OCI-LY1 (cell line): Measurements from ENCODE around the gene NTNG1.

Source experiments
- H2AFZ ChIP-seq: fragments of 200-600 bp; sonication (generic), shearing (Covaris generic); 2 replicates; pipeline ENCODE4 v1.6.0; 2014; ENCODE audit warnings: antibody characterized with exemption, mild to moderate bottlenecking, low read length
- H3F3A ChIP-seq: fragments of 200-600 bp; sonication (generic), shearing (Covaris generic); 2 replicates; pipeline ENCODE4 v1.6.0; 2014; ENCODE audit warnings: mild to moderate bottlenecking, antibody characterized with exemption, low read length, moderate library complexity; ENCODE audit not compliant: insufficient read depth
- H3K27ac ChIP-seq: fragments of 200-600 bp; sonication (generic); 2 replicates; pipeline ENCODE4 v1.5.1; 2014; ENCODE audit warnings: low read length, mixed run types, mild to moderate bottlenecking, low read depth; ENCODE audit not compliant: poor library complexity, severe bottlenecking
- H3K27me3 ChIP-seq: fragments of 200-600 bp; sonication (generic); 2 replicates; pipeline ENCODE4 v1.6.0; 2014; ENCODE audit warnings: antibody characterized with exemption, mild to moderate bottlenecking, low read length, moderate library complexity; ENCODE audit not compliant: insufficient read depth
- H3K36me3 ChIP-seq: fragments of 200-600 bp; sonication (generic); 2 replicates; pipeline ENCODE4 v1.6.1; 2014; ENCODE audit warnings: mild to moderate bottlenecking, antibody characterized with exemption, low read length, moderate library complexity, mixed read lengths; ENCODE audit not compliant: insufficient read depth
- H3K4me1 ChIP-seq: fragments of 200-600 bp; sonication (generic); 2 replicates; pipeline ENCODE4 v1.5.1; 2014; ENCODE audit warnings: mild to moderate bottlenecking, low read length, moderate library complexity; ENCODE audit not compliant: insufficient read depth, severe bottlenecking
- H3K4me2 ChIP-seq: fragments of 200-600 bp; sonication (generic), shearing (Covaris generic); 2 replicates; pipeline ENCODE4 v1.6.1; 2014; ENCODE audit warnings: low read length
- H3K4me3 ChIP-seq: fragments of 200-600 bp; sonication (generic); 2 replicates; pipeline ENCODE4 v1.5.1; 2014; ENCODE audit warnings: low read length, low read depth, mild to moderate bottlenecking, mixed read lengths; ENCODE audit not compliant: poor library complexity, severe bottlenecking
- H3K79me2 ChIP-seq: fragments of 200-600 bp; shearing (Covaris generic); 2 replicates; pipeline ENCODE4 v1.6.1; 2016; ENCODE audit warnings: mixed run types, low read length, mixed read lengths; ENCODE audit not compliant: insufficient read depth
- H3K9ac ChIP-seq: fragments of 200-600 bp; sonication (generic), shearing (Covaris generic); 2 replicates; pipeline ENCODE4 v1.6.1; 2014; ENCODE audit warnings: mild to moderate bottlenecking, low read length, mixed read lengths
- H3K9me2 ChIP-seq: fragments of 200-600 bp; sonication (generic), shearing (Covaris generic); 2 replicates; pipeline ENCODE4 v1.6.1; 2014; ENCODE audit warnings: low read depth, mild to moderate bottlenecking, low read length, mixed read lengths
- H3K9me3 ChIP-seq: fragments of 200-600 bp; shearing (Covaris generic); 2 replicates; pipeline ENCODE4 v1.6.1; 2014; ENCODE audit warnings: low read length, mixed read lengths
- H4K20me1 ChIP-seq: fragments of 200-600 bp; sonication (generic), shearing (Covaris generic); 2 replicates; pipeline ENCODE4 v1.6.0; 2016; ENCODE audit warnings: mild to moderate bottlenecking, low read length; ENCODE audit not compliant: insufficient read depth
- CTCF ChIP-seq: fragments of 200-600 bp; sonication (generic), shearing (Covaris generic); IDR thresholded peaks from 2 replicates; pipeline ENCODE4 v1.5.1; 2017; ENCODE audit warnings: mild to moderate bottlenecking, antibody characterized with exemption, low read length, moderate library complexity, mixed read lengths
- EZH2 ChIP-seq: fragments of 200-600 bp; sonication (generic), shearing (Covaris generic); IDR thresholded peaks from 2 replicates; pipeline ENCODE4 v1.8.0; 2017; ENCODE audit warnings: borderline replicate concordance, mixed run types, mild to moderate bottlenecking, antibody characterized with exemption, low read length, moderate library complexity, mixed read lengths

NTNG1 gene

GRCh38 chr1:107138166-107138565, 2.7 kb upstream of the NTNG1 start:
- no peak overlapping the region for H3K27ac ChIP-seq
- no peaks in the 10 kb centered on the region for H3K9me2 ChIP-seq
- H3K4me3 ChIP-seq = no peak overlapping the region
- H3K79me2 ChIP-seq = no peaks in the 10 kb centered on the region
- H2AFZ ChIP-seq = no peak overlapping the region
- no peaks in the 10 kb centered on the region for H3F3A ChIP-seq
- H3K4me2 ChIP-seq = no peak overlapping the region
- H4K20me1 ChIP-seq = no peaks in the 10 kb centered on the region
- peaks cover 18% of the 10 kb centered on the region for H3K4me1 ChIP-seq
- no peaks in the 10 kb centered on the region for H3K9me3 ChIP-seq
- TF ChIP-seq CTCF (no peak), EZH2 (no peak)
- no peaks in the 10 kb centered on the region; the same call in 1 of the 2 replicates for H3K27me3 ChIP-seq
- no peaks in the 10 kb centered on the region for H3K36me3 ChIP-seq
- no peak overlapping the region for H3K9ac ChIP-seq

GRCh38 chr1:107138767-107139445, 1.9 kb upstream of the NTNG1 start:
- H3K4me3 ChIP-seq = no peak overlapping the region
- TF ChIP-seq EZH2 = no peak
- TF ChIP-seq CTCF = no peak

GRCh38 chr1:107139833-107140702, 771 bp upstream of the NTNG1 start:
- Histone ChIP-seq H2AFZ (no peak overlapping the region), H4K20me1 (no peaks in the 10 kb centered on the region), H3F3A (no peaks in the 10 kb centered on the region), H3K9ac (no peak overlapping the region), H3K4me3 (peak overlapping the region; percentile 60), H3K9me2 (no peaks in the 10 kb centered on the region), H3K79me2 (no peaks in the 10 kb centered on the region), H3K4me2 (peak overlapping the region; percentile 69), H3K36me3 (no peaks in the 10 kb centered on the region), H3K27ac (no peak overlapping the region), H3K27me3 (no peaks in the 10 kb centered on the region; the same call in 1 of the 2 replicates), H3K9me3 (no peaks in the 10 kb centered on the region), H3K4me1 (peaks cover 18% of the 10 kb centered on the region)
- no peak for TF ChIP-seq CTCF
- no peak for TF ChIP-seq EZH2

More at GRCh38 chr1:107138767-107139445, 1.9 kb upstream of the NTNG1 start:
- no peaks in the 10 kb centered on the region for H4K20me1 ChIP-seq
- no peak overlapping the region for H3K4me2 ChIP-seq
- H3F3A ChIP-seq = no peaks in the 10 kb centered on the region
- no peak overlapping the region for H3K27ac ChIP-seq
- H3K27me3 ChIP-seq = no peaks in the 10 kb centered on the region; the same call in 1 of the 2 replicates
- no peaks in the 10 kb centered on the region for H3K36me3 ChIP-seq
- H3K9me2 ChIP-seq = no peaks in the 10 kb centered on the region
- H3K9me3 ChIP-seq = no peaks in the 10 kb centered on the region
- no peaks in the 10 kb centered on the region for H3K79me2 ChIP-seq
- no peak overlapping the region for H3K9ac ChIP-seq
- H3K4me1 ChIP-seq = peaks cover 18% of the 10 kb centered on the region
- H2AFZ ChIP-seq = no peak overlapping the region
